Heart left ventricle (tissue), 16 donors: ENCODE measurements around the gene TRPM2. TPM values are rescaled to one million over a fixed set of nuclear protein-coding genes. Genes with fewer than 3 reads are reported as not detected.

Experiments
- ATAC-seq, 4 donors: fragments of 200-7000 bp; cut with Tn5 transposase; one replicate each; pipeline ENCODE4 v1.9.1; 2020 to 2022; ENCODE audit warnings: moderate library complexity in 4 of 4, mild to moderate bottlenecking in 3 of 4, moderate number of reproducible peaks in 1 of 4
- DNase-seq, 5 donors: peaks; one replicate each; pipeline ENCODE4 v3.0.0-alpha.2; 2020
- H3K27ac ChIP-seq, 12 donors: fragments of 200-600 bp; sonication (generic) in 4 of 12; one replicate each; pipeline versions ENCODE4 v1.5.0 to v1.8.0; 2016 to 2022; ENCODE audit warnings: mild to moderate bottlenecking in 2 of 12
- H3K27me3 ChIP-seq, 9 donors: fragments of 200-600 bp; sonication (generic) in 2 of 9; one replicate each; pipeline versions ENCODE4 v1.5.1 to v1.8.0; 2016 to 2022; ENCODE audit warnings: mild to moderate bottlenecking in 3 of 9
- H3K36me3 ChIP-seq, 9 donors: fragments of 200-600 bp; sonication (generic) in 2 of 9; one replicate each; pipeline versions ENCODE4 v1.5.0 to v1.8.0; 2018 to 2022; ENCODE audit warnings: mild to moderate bottlenecking in 2 of 9
- H3K4me1 ChIP-seq, 12 donors: fragments of 200-600 bp; sonication (generic) in 4 of 12; one replicate each; pipeline versions ENCODE4 v1.5.0 to v1.8.0; 2016 to 2022; ENCODE audit warnings: mild to moderate bottlenecking in 3 of 12
- H3K4me3 ChIP-seq, 12 donors: fragments of 200-600 bp; sonication (generic) in 4 of 12; one replicate each; pipeline versions ENCODE4 v1.5.0 to v1.8.0; 2017 to 2022; ENCODE audit warnings: mild to moderate bottlenecking in 9 of 12, moderate library complexity in 4 of 12
- H3K9me3 ChIP-seq, 12 donors: fragments of 200-600 bp; sonication (generic) in 4 of 12; one replicate each; pipeline versions ENCODE4 v1.5.0 to v1.8.0; 2016 to 2022; ENCODE audit warnings: mild to moderate bottlenecking in 1 of 12
- CTCF ChIP-seq, 12 donors: fragments of 200-600 bp; sonication (generic) in 4 of 12; IDR thresholded peaks; one replicate each; pipeline versions ENCODE4 v1.5.0 to v1.8.0; 2018 to 2022; ENCODE audit warnings: antibody characterized with exemption in 12 of 12, mild to moderate bottlenecking in 5 of 12
- POLR2A ChIP-seq, 2 donors: fragments of 450-650 bp; IDR thresholded peaks; one replicate each; pipeline ENCODE4 v1.6.1; 2017; ENCODE audit warnings: antibody characterized with exemption in 2 of 2, mild to moderate bottlenecking in 2 of 2, moderate library complexity in 2 of 2
- WGBS, 4 donors: extraction: QIAGEN DNeasy Blood & Tissue Kit in 2 of 4; methylation state at CpG; one replicate each; pipeline versions ENCODE4 v1.1.5 to v1.1.7; 2013 to 2018; 5-methylcytosine and 5-hydroxymethylcytosine counted together
- intact Hi-C, 10 donors: fragments of 100-400 bp; cut with DNase I; formaldehyde crosslinking; loops; one replicate each; pipeline versions ENCODE4 v1.11.1 to v1.14.2; 2022
- polyA plus RNA-seq, 2 donors: library from polyadenylated mRNA; stranded (reverse); fragments of 200-250 nt; gene quantifications; one replicate each; pipeline ENCODE4 v1.2.3, GENCODE V29; 2013
- total RNA-seq, 9 donors: library from RNA; depleted of rRNA in 2 of 9; stranded (reverse); fragments of >200 nt in 2 of 9; fragmentation: NEBNext Ultra II Directional in 3 of 9; extraction: Animal tissue kit (Norgen Biotek cat#: 25700) in 3 of 9; gene quantifications; one replicate each; pipeline versions ENCODE4 v1.1.0 to v1.2.4, GENCODE V29; 2016 to 2023
- donor health status: ischemic (EF 13 %, LVEDD 7.1; RV severe dilation, severe dysfunction).
- donor health status: healthy with polysubstance abuse.
- donor health status: DM: no; HTN: yes; CAD: no.
- donor health status: DM: no; HTN: no; CAD: no.
- donor health status: ischemic (EF 25% LVEDD 6.9; RV normal size, moderate dysfunction).
- donor health status: ischemic (EF 25% LVEDD 5.7; RV mildly dilated, moderate dysfunction).
- donor health status: healthy.
- donor health status: DM: yes; HTN: yes; CAD: no.
- donor health status: ischemic (EF 35%, LVEDD 5.7; RV mildly dilated, moderate dysfunction).
- donor health status: nonischemic (EF 11% LVEDD 7.7; RV severe dilation, severe dysfunction).
- donor health status: DM: yes; HTN: yes; CAD: no.
- donor health status: PGD.
- donor health status: ischemic (EF 29% LVEDD 5.4; RV normal size, mild dysfunction).
- donor health status: nonischemic (EF 23%, LVEDD 6.1; RV moderate dilation, normal function).

Gene TRPM2
- total and polyA plus RNA-seq, 11 donors, result 0.66 to 20.5 (median 1.2) TPM

DNA sequence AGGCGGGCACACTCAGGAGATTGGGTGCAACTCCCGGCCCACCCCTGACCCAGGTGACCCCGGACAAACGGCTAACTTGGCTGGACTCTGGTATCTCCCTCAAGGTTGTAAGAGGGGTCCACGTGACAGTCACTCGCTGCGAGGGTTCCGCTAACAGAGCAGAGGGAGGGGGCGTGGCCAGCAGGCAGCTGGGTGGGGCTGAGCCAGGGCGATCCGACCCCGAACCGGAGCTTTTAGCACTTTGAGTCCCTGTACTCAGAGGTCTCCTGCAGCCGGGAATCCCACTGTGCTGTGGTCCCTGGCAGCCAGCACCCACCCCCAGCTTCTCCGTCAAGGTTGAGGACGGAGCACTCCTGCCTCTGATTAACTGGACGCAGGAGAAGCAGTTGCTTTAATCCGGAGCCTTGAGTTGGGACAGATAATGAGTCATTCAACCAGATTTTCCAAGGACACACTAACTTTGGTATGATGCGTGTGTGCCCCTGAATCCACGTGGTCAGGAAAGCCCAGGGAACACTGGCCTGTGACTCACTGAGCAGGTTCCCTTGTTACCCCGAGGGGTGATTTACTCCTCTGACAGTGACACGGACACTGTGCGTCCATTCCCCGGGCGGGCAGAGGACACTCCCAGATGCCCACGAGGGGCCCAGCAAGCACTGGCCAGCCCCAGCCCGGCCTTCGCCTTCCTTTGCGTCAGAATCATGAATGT is 16.8 kb downstream of the TRPM2 start:
- peaks cover 0 to 10% (median 0%) of the 10 kb centered on the region in 12 donors for H3K4me1 ChIP-seq
- H3K4me3 ChIP-seq, result peak overlapping the region in 2 of 12 donors; percentile 7 to 16
- no peaks in the 10 kb centered on the region for H3K9me3 ChIP-seq
- DNase-seq (peak in 1 of 5 donors; percentile 4), ATAC-seq (peak in 2 of 4 donors; percentile 30 to 31)
- no peak overlapping the region for H3K27ac ChIP-seq
- WGBS, 4 donors, result 34 to 46% (median 36%) methylated on average over 21 to 29 of the region's 29 CpGs
- TF ChIP-seq CTCF (IDR thresholded peaks at IDR 0.05), result no peak
- TF ChIP-seq POLR2A (IDR thresholded peaks at IDR 0.05), result no peak
- intact Hi-C loops, result loop anchor here in 1 of 10 donors (10.0 kb wide), 1 partner anchor 55 kb away; no protein-coding TSS in a partner anchor
- peaks cover 0 to 35% (median 15%) of the 10 kb centered on the region in 9 donors for H3K27me3 ChIP-seq
- peaks cover 0 to 17% (median 0%) of the 10 kb centered on the region in 9 donors for H3K36me3 ChIP-seq

GRCh38 chr21:44370786-44371410 is 17.5 kb downstream of the TRPM2 start:
- no peak for ATAC-seq
- Histone ChIP-seq H3K27ac (no peak overlapping the region), H3K36me3 (peaks cover 0 to 18% (median 0%) of the 10 kb centered on the region in 9 donors), H3K9me3 (no peaks in the 10 kb centered on the region), H3K4me3 (no peak overlapping the region), H3K27me3 (peaks cover 0 to 36% (median 15%) of the 10 kb centered on the region in 9 donors), H3K4me1 (peaks cover 0 to 17% (median 0%) of the 10 kb centered on the region in 12 donors)
- no peak for TF ChIP-seq POLR2A (IDR thresholded peaks at IDR 0.05)
- no peak for TF ChIP-seq CTCF (IDR thresholded peaks at IDR 0.05)
- 88 to 91% (median 89%) methylated on average over 36 to 37 of the region's 37 CpGs for WGBS, 4 donors
- intact Hi-C loops, result loop anchor here in 1 of 10 donors (10.0 kb wide), 1 partner anchor 56 kb away; no protein-coding TSS in a partner anchor
- DNase-seq, result no peak

GRCh38 chr21:44371596-44371995 is 18.2 kb downstream of the TRPM2 start:
- H3K9me3 ChIP-seq, result no peaks in the 10 kb centered on the region
- peaks cover 0 to 25% (median 0%) of the 10 kb centered on the region in 9 donors for H3K36me3 ChIP-seq
- peaks cover 0 to 17% (median 0%) of the 10 kb centered on the region in 12 donors for H3K4me1 ChIP-seq
- ATAC-seq (no peak), DNase-seq (no peak)
- H3K27ac ChIP-seq, result no peak overlapping the region
- TF ChIP-seq CTCF (IDR thresholded peaks at IDR 0.05) (no peak), POLR2A (IDR thresholded peaks at IDR 0.05) (no peak)
- WGBS, 4 donors, result 92 to 94% (median 93%) methylated on average over 6 of the region's 6 CpGs
- intact Hi-C loops, result loop anchor here in 1 of 10 donors (10.0 kb wide), 1 partner anchor 57 kb away; no protein-coding TSS in a partner anchor
- H3K4me3 ChIP-seq, result no peak overlapping the region
- peaks cover 0 to 39% (median 15%) of the 10 kb centered on the region in 9 donors for H3K27me3 ChIP-seq

DNA sequence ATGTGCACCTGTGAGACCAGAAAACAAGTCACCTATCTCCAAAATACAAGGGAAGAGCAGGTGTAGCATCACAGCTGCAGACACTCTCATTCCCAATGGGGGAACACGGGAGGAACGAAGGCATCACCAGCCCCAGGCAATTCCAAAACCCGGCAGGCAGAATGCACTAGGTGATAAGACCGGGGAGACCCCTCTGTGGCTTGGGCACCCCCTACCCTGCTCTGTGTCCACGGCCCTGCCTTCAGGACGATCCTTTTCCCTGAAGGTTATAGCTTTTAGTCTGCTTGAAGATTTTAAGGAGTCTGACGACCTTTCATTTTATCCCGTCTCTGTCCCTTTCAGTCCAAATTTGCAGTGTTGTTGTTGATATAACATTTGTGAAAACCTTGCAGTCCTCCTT is 19.2 kb downstream of the TRPM2 start:
- TF ChIP-seq CTCF (IDR thresholded peaks at IDR 0.05) (no peak), POLR2A (IDR thresholded peaks at IDR 0.05) (no peak)
- Histone ChIP-seq H3K4me3 (no peak overlapping the region), H3K36me3 (peaks cover 0 to 22% (median 0%) of the 10 kb centered on the region in 9 donors), H3K27me3 (peaks cover 0 to 40% (median 18%) of the 10 kb centered on the region in 9 donors), H3K27ac (no peak overlapping the region), H3K9me3 (no peaks in the 10 kb centered on the region), H3K4me1 (peaks cover 0 to 17% (median 0%) of the 10 kb centered on the region in 12 donors)
- WGBS, 4 donors, result 67 to 75% (median 72%) methylated on average over 8 of the region's 8 CpGs
- DNase-seq, result no peak
- no peak for ATAC-seq
- intact Hi-C loops, result loop anchor here in 1 of 10 donors (10.0 kb wide), 1 partner anchor 58 kb away; no protein-coding TSS in a partner anchor
